CD14-positive monocyte (primary cell): ENCODE data around the gene SCAMP4. TPM values are rescaled to one million over a fixed set of nuclear protein-coding genes. Genes with fewer than 3 reads are reported as not detected.

Experiments used
- DNase-seq, 3 donors: peaks; one replicate each; pipeline ENCODE4 v3.0.0-alpha.2; 2011 to 2022
- H2AFZ ChIP-seq: 2 replicates; pipeline ENCODE4 v1.6.0; 2012; ENCODE audit warnings: mild to moderate bottlenecking, low read depth, low read length, inconsistent platforms; ENCODE audit not compliant: insufficient read depth, poor library complexity, severe bottlenecking
- H3K27ac ChIP-seq, 2 donors: 1 replicate in 1 of 2; 2 replicates in 1 of 2; pipeline ENCODE4 v1.5.1; 2012 to 2013; ENCODE audit warnings: low read length in 2 of 2, control low read depth in 1 of 2, inconsistent platforms in 1 of 2, low read depth in 1 of 2, mild to moderate bottlenecking in 1 of 2
- H3K27me3 ChIP-seq, 2 donors: one replicate each; pipeline versions ENCODE4 v1.6.0 to v1.6.1; 2011 to 2013; ENCODE audit warnings: low read length in 2 of 2; ENCODE audit not compliant: control insufficient read depth in 2 of 2, insufficient read depth in 2 of 2
- H3K36me3 ChIP-seq, 2 donors: replicated peaks in 1 of 2; 1 replicate in 1 of 2; 2 replicates in 1 of 2; pipeline versions ENCODE4 v1.5.1 to v1.6.1; 2012 to 2013; ENCODE audit warnings: low read length in 2 of 2, control low read depth in 1 of 2, inconsistent platforms in 1 of 2, mild to moderate bottlenecking in 1 of 2; ENCODE audit not compliant: insufficient read depth in 2 of 2, control insufficient read depth in 1 of 2
- H3K4me1 ChIP-seq, 2 donors: 1 replicate in 1 of 2; 2 replicates in 1 of 2; pipeline versions ENCODE4 v1.5.1 to v1.6.1; 2012 to 2013; ENCODE audit warnings: low read length in 2 of 2, control low read depth in 1 of 2, inconsistent platforms in 1 of 2, mild to moderate bottlenecking in 1 of 2, moderate library complexity in 1 of 2; ENCODE audit not compliant: insufficient read depth in 2 of 2, control insufficient read depth in 1 of 2
- H3K4me2 ChIP-seq: replicated peaks from 2 replicates; pipeline ENCODE3; 2012; ENCODE audit warnings: low read length, moderate library complexity, mild to moderate bottlenecking; ENCODE audit not compliant: poor library complexity, severe bottlenecking; ENCODE audit errors: extremely low read depth
- H3K4me3 ChIP-seq, 3 experiments: fragments of 200-600 bp in 1 of 3; sonication (generic) in 1 of 3; replicated peaks in 1 of 3; 1 replicate in 2 of 3; 2 replicates in 1 of 3; pipeline ENCODE4 v1.5.1; 2011 to 2013; ENCODE audit warnings: low read length in 3 of 3, mild to moderate bottlenecking in 3 of 3, control low read depth in 2 of 3, low read depth in 2 of 3, inconsistent platforms in 1 of 3, moderate library complexity in 1 of 3
- H3K79me2 ChIP-seq: 2 replicates; pipeline ENCODE4 v1.6.0; 2012; ENCODE audit warnings: mild to moderate bottlenecking, control low read depth, inconsistent platforms, low read length, moderate library complexity; ENCODE audit not compliant: insufficient read depth
- H3K9ac ChIP-seq: 2 replicates; pipeline ENCODE4 v1.6.0; 2017; ENCODE audit warnings: low read length, mild to moderate bottlenecking; ENCODE audit not compliant: insufficient read depth, poor library complexity, severe bottlenecking
- H3K9me3 ChIP-seq, 2 donors: replicated peaks in 1 of 2; 1 replicate in 1 of 2; 2 replicates in 1 of 2; pipeline versions ENCODE4 v1.5.1 to v1.6.1; 2012 to 2013; ENCODE audit warnings: low read length in 2 of 2, control low read depth in 1 of 2; ENCODE audit not compliant: control insufficient read depth in 1 of 2, insufficient read depth in 1 of 2
- H4K20me1 ChIP-seq: 2 replicates; pipeline ENCODE4 v1.6.0; 2012; ENCODE audit warnings: mild to moderate bottlenecking, low read length, control low read depth, moderate library complexity; ENCODE audit not compliant: insufficient read depth
- H3K27ac Mint-ChIP-seq, 7 donors: one replicate each; pipeline ENCODE4 v1.8.0; 2020; ENCODE audit warnings: mild to moderate bottlenecking in 7 of 7, mixed read lengths in 7 of 7, moderate library complexity in 6 of 7, inconsistent platforms in 2 of 7
- H3K27me3 Mint-ChIP-seq, 3 donors: one replicate each; pipeline ENCODE4 v1.8.0; 2021 to 2022; ENCODE audit warnings: low read depth in 3 of 3, mild to moderate bottlenecking in 3 of 3, mixed read lengths in 3 of 3, moderate library complexity in 3 of 3, inconsistent platforms in 1 of 3
- H3K36me3 Mint-ChIP-seq, 2 donors: one replicate each; pipeline ENCODE4 v1.8.0; 2020; ENCODE audit warnings: mixed read lengths in 2 of 2, inconsistent platforms in 1 of 2, mild to moderate bottlenecking in 1 of 2
- H3K4me1 Mint-ChIP-seq: one replicate; pipeline ENCODE4 v1.8.0; 2020; ENCODE audit warnings: mild to moderate bottlenecking, mixed read lengths
- H3K4me3 Mint-ChIP-seq, 2 donors: one replicate each; pipeline ENCODE4 v1.8.0; 2020; ENCODE audit warnings: mild to moderate bottlenecking in 2 of 2, mixed read lengths in 2 of 2, moderate library complexity in 1 of 2
- H3K9me3 Mint-ChIP-seq, 7 donors: one replicate each; pipeline ENCODE4 v1.8.0; 2020 to 2022; ENCODE audit warnings: mixed read lengths in 7 of 7, mild to moderate bottlenecking in 6 of 7, moderate library complexity in 6 of 7, inconsistent platforms in 2 of 7
- CTCF ChIP-seq: fragments of 200-600 bp; IDR thresholded peaks from one replicate; pipeline ENCODE4 v1.8.0; 2022; ENCODE audit warnings: antibody characterized with exemption, mild to moderate bottlenecking
- WGBS: methylation state at CpG from one replicate; pipeline ENCODE4 v1.1.5; 2013; ENCODE audit warnings: missing lambda C conversion rate; ENCODE audit not compliant: insufficient coverage; 5-methylcytosine and 5-hydroxymethylcytosine counted together
- intact Hi-C, 2 donors: fragments of 100-400 bp; cut with micrococcal nuclease; formaldehyde crosslinking; loops; one replicate each; pipeline versions ENCODE4 v1.15.0 to v1.15.1; 2023
- polyA plus RNA-seq, 3 donors: library from polyadenylated mRNA; depleted of rRNA in 1 of 3; unstranded in 2 of 3; stranded (reverse) in 1 of 3; fragments of 300-500 nt in 2 of 3; fragments of >200 nt in 1 of 3; fragmentation: Illumina TruSeq in 2 of 3; gene quantifications; 1 replicate in 2 of 3; 2 replicates in 1 of 3; pipeline ENCODE4 v1.2.3, GENCODE V29; 2012 to 2021

Gene SCAMP4
- polyA plus RNA-seq, 3 donors: 11.9 to 39.4 (median 15.4) TPM

DNA sequence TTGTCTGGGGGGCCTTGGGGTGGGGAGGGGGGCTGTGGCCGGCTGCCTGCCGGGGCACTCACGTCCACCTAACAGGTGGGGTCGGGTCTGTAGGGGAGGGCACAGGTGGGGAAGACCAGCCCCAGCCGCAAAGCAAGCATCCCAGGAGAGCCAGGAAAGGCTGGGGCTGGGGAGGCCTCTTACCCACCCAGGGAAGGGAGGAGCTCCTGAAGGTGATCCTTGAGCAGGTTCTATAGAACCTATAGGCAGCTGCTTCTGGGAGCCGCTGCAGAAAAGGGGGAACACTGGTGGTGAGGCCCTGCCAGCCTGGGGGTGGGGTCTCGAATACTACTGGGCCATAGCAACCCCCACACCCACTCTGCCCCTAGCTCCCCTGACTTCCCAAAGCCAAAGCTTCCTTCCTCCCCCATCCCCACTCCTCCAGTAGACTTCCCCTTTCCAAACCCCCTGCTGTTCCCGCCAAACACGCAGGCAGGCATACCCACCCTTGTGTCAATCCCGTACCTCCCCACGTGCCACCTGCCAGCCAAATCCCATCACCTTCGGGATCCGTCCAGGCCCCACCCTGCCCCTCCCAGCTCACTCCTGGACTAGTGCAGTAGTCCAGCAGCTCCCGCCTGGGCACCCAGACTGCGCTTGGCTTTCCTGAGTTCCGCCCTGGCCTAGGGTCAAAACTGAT is 47.4 kb upstream of the SCAMP4 start:
- peaks cover 66% of the 10 kb centered on the region for H3K4me1 Mint-ChIP-seq
- DNase-seq: peak in 2 of 3 donors; percentile 38 to 45

More for the DNA sequence above, 47.4 kb upstream of the SCAMP4 start:
- Histone ChIP-seq H3K36me3 (peaks cover 0 to 2% of the 10 kb centered on the region in 2 donors), H3K9me3 (no peaks in the 10 kb centered on the region), H3K27me3 (no peaks in the 10 kb centered on the region), H3K4me2 (peak overlapping the region; percentile 92), H4K20me1 (peaks cover 83% of the 10 kb centered on the region), H3K9ac (peak overlapping the region; percentile 89), H3K27ac (peak overlapping the region; percentile 77 to 92), H3K79me2 (peaks cover 98% of the 10 kb centered on the region), H2AFZ (no peak overlapping the region), H3K4me3 (peak overlapping the region; percentile 38 to 97 (median 66)), H3K4me1 (peaks cover 86 to 95% of the 10 kb centered on the region in 2 donors)
- 8% methylated on average over 14 of the region's 16 CpGs for WGBS
- intact Hi-C loops: no loop called here
- Mint-ChIP-seq H3K36me3 (no peaks in the 10 kb centered on the region), H3K27ac (peak overlapping the region; percentile 79 to 94 (median 91)), H3K4me3 (peak overlapping the region; percentile 79 to 82), H3K9me3 (no peaks in the 10 kb centered on the region), H3K27me3 (peaks cover 2 to 9% (median 2%) of the 10 kb centered on the region in 3 donors)
- no peak for TF ChIP-seq CTCF
